ENCODE data around the gene COL23A1. TPM values are rescaled to one million over a fixed set of nuclear protein-coding genes. Genes with fewer than 3 reads are reported as not detected.

The COL23A1 gene
- total RNA-seq, 1 experiment from 2014 or later: not detected

DNA sequence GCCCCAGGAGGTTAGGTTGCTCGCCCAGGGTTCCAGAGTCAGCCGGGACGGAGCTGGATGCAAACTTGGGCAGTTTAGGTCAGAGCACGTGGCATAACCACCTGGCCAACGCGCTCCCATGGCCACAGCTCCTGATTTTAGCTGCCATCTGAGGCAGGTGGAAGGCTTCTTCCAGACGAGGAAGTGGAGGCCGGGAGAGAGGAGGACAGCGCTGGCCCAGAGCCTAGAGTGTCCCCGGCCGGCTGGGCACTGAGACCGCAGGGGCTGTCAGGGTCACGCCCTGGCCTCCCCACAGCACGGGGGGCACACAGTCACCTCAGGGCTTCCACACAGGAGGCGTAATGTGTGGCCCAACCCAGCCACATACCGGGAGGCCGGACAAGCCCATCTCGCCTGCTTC is 341.4 kb downstream of the COL23A1 start:
- H3K36me3 Mint-ChIP-seq (ENCODE audit: insufficient read depth, unreplicated experiment): no peaks in the 10 kb centered on the region
- no peaks in the 10 kb centered on the region for H3K9me3 Mint-ChIP-seq (ENCODE audit: low read depth, unreplicated experiment)
- no TSS peak for BruUV-seq (replicated peaks)
- H3K4me1 Mint-ChIP-seq (ENCODE audit: low read depth, unreplicated experiment): no peaks in the 10 kb centered on the region
- H3K27me3 Mint-ChIP-seq (ENCODE audit: unreplicated experiment): peaks cover 17% of the 10 kb centered on the region
- no peak overlapping the region for H3K27ac Mint-ChIP-seq (ENCODE audit: unreplicated experiment)
- H3K4me3 Mint-ChIP-seq (ENCODE audit: low read depth, unreplicated experiment): no peak overlapping the region
- TF ChIP-seq, protein P1, sequence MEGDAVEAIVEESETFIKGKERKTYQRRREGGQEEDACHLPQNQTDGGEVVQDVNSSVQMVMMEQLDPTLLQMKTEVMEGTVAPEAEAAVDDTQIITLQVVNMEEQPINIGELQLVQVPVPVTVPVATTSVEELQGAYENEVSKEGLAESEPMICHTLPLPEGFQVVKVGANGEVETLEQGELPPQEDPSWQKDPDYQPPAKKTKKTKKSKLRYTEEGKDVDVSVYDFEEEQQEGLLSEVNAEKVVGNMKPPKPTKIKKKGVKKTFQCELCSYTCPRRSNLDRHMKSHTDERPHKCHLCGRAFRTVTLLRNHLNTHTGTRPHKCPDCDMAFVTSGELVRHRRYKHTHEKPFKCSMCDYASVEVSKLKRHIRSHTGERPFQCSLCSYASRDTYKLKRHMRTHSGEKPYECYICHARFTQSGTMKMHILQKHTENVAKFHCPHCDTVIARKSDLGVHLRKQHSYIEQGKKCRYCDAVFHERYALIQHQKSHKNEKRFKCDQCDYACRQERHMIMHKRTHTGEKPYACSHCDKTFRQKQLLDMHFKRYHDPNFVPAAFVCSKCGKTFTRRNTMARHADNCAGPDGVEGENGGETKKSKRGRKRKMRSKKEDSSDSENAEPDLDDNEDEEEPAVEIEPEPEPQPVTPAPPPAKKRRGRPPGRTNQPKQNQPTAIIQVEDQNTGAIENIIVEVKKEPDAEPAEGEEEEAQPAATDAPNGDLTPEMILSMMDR (IDR thresholded peaks at IDR 0.05; ENCODE audit: unreplicated experiment): no peak
- intact Hi-C loops (cut with micrococcal nuclease; ENCODE audit: unreplicated experiment): no loop called here
- no peak for DNase-seq
- CTCF ChIA-PET: interaction anchor here (0.5 to 0.7 kb wide), 2 partner anchors 14 to 1663 kb away, joined by 3 to 6 read pairs; no protein-coding TSS in a partner anchor

DNA sequence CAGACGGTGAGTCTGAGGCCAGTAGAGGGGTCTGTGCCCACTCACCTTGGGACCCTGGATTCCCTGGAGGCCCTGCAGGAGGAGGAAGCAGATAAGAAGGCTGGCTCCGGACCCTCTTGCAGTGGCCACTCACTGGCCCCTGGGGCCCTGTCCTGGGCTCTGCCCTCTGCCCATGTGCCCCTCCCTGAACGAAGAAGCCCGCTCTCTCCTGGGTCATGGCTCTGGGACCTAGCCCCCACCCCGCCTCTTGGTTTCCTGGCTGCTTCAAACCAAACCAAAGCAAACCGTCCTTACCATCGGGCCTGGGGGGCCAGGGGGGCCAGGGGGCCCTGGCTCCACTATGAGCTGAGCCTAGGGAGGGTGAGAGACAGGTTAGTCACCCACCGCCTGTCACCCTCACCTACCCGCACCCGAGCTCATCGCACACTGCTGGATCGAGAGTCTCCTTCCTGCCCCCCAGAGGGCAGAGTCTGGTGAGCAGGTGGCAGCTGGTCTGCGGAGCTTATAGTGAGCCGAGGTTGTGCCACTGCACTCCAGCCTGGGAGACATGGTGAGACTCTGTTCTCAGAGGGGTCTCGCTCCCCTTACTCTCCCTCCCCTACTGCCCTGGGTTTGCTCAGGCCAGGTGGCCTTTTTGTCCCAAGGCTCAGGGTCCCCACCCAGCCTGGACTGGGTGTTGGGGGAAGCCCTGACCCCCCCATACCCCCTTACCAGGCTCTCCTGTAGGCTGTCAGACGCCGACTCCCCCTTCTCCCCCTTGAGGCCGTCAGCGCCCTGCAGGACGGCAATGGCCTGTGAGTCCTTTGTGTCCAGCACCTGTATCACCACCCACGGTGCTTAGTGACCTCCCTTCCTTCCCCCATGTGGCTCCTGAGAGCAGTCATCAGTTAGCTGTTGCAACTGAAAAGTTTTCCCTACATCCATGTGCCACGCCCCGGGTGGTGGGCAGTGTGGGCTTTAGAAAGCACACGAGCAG is 342.4 kb downstream of the COL23A1 start:
- no peak overlapping the region for H3K27ac Mint-ChIP-seq (ENCODE audit: unreplicated experiment)
- TF ChIP-seq, protein P1 (IDR thresholded peaks at IDR 0.05; ENCODE audit: unreplicated experiment): no peak
- no peak overlapping the region for H3K4me3 Mint-ChIP-seq (ENCODE audit: low read depth, unreplicated experiment)
- BruUV-seq (replicated peaks): no TSS peak
- CTCF ChIA-PET: no interaction called here
- intact Hi-C loops (cut with micrococcal nuclease; ENCODE audit: unreplicated experiment): no loop called here
- H3K36me3 Mint-ChIP-seq (ENCODE audit: insufficient read depth, unreplicated experiment): no peaks in the 10 kb centered on the region
- DNase-seq: no peak
- H3K27me3 Mint-ChIP-seq (ENCODE audit: unreplicated experiment): peaks cover 8% of the 10 kb centered on the region
- H3K4me1 Mint-ChIP-seq (ENCODE audit: low read depth, unreplicated experiment): no peaks in the 10 kb centered on the region
- H3K9me3 Mint-ChIP-seq (ENCODE audit: low read depth, unreplicated experiment): no peaks in the 10 kb centered on the region

DNA sequence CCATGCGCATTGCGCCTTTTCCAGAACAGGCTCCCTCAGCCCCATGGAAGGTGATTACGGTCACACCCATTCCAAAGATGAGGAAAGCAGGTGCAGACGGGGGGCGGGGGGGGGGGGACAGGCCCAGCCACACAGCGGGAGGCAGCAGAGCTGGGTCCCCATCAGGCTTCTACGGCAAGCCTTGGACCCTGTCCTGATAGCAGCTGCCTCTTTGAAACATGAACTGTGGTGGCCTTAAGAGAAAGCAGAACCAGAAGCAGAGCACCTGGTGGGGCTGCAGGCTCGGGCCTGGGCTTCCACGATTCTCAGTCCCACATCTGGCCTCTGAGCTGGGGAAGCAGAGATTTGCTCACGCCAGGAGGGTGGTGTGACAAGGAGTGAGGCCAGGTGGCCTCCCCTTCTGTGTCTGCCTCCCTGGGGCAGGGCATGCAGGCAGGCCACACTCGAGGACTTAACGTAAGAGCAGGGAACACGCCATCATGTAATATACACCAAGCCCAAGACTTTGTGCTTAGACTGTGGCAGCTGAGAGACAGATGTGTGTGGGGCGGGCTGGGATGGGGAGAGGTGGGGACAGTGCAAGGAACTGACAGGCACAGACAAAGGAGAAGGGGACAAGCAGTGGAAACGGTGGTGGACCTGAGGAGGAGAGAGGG is 343.4 kb downstream of the COL23A1 start:
- CTCF ChIA-PET: interaction anchor here (0.6 kb wide), 1 partner anchor 214 kb away, joined by 3 read pairs; no protein-coding TSS in a partner anchor

DNA sequence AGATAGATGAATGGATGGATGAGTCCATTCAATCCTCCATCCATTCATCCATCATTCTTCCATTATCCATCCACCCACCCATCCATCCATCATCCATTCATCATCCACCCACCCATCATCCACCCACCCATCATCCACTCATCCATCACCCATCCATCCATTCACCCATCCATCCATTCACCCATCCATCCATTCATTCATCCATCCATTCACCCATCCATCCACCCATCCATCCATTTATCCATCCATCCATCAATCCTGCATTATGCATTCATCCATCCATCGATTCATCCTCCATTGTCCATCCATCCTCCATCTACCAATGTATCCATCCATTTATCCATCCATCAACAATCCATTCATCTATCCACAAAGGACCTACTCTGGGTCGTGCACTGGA is 344.8 kb downstream of the COL23A1 start:
- no peaks in the 10 kb centered on the region for H3K36me3 Mint-ChIP-seq (ENCODE audit: insufficient read depth, unreplicated experiment)
- H3K27me3 Mint-ChIP-seq (ENCODE audit: unreplicated experiment): peaks cover 12% of the 10 kb centered on the region
- no peak overlapping the region for H3K4me3 Mint-ChIP-seq (ENCODE audit: low read depth, unreplicated experiment)
- H3K27ac Mint-ChIP-seq (ENCODE audit: unreplicated experiment): no peak overlapping the region
- no peaks in the 10 kb centered on the region for H3K4me1 Mint-ChIP-seq (ENCODE audit: low read depth, unreplicated experiment)
- intact Hi-C loops (cut with micrococcal nuclease; ENCODE audit: unreplicated experiment): no loop called here
- no TSS peak for BruUV-seq (replicated peaks)
- DNase-seq: no peak
- CTCF ChIA-PET: no interaction called here
- H3K9me3 Mint-ChIP-seq (ENCODE audit: low read depth, unreplicated experiment): no peaks in the 10 kb centered on the region
- TF ChIP-seq, protein P1 (IDR thresholded peaks at IDR 0.05; ENCODE audit: unreplicated experiment): no peak

More for the DNA sequence above, 343.4 kb downstream of the COL23A1 start:
- no peak for DNase-seq
- TF ChIP-seq, protein P1 (IDR thresholded peaks at IDR 0.05; ENCODE audit: unreplicated experiment): no peak
- peaks cover 11% of the 10 kb centered on the region for H3K27me3 Mint-ChIP-seq (ENCODE audit: unreplicated experiment)
- no TSS peak for BruUV-seq (replicated peaks)
- H3K36me3 Mint-ChIP-seq (ENCODE audit: insufficient read depth, unreplicated experiment): no peaks in the 10 kb centered on the region
- no peaks in the 10 kb centered on the region for H3K9me3 Mint-ChIP-seq (ENCODE audit: low read depth, unreplicated experiment)
- no peak overlapping the region for H3K27ac Mint-ChIP-seq (ENCODE audit: unreplicated experiment)
- H3K4me3 Mint-ChIP-seq (ENCODE audit: low read depth, unreplicated experiment): no peak overlapping the region
- no peaks in the 10 kb centered on the region for H3K4me1 Mint-ChIP-seq (ENCODE audit: low read depth, unreplicated experiment)
- intact Hi-C loops (cut with micrococcal nuclease; ENCODE audit: unreplicated experiment): no loop called here
